IPS DF 4.7 (cell line): ENCODE measurements around the gene FAM114A2.

ENCODE experiments used
- DNase-seq: peaks from one replicate; pipeline ENCODE4 v3.0.0-alpha.2; 2013; ENCODE audit warnings: low spot score; ENCODE audit errors: extremely low read depth

FAM114A2 gene

GRCh38 chr5:153941265-153941664 lies 97.4 kb downstream of the FAM114A2 start:
- no peak for DNase-seq
